HEK293T (cell line): Measurements from ENCODE around the gene DTD1.

Experiments
- BHLHE40 ChIP-seq: fragments of 450-650 bp; IDR thresholded peaks from 2 replicates; pipeline ENCODE4 v1.6.1; 2016; ENCODE audit warnings: mild to moderate bottlenecking, moderate library complexity, borderline replicate concordance
- CTBP1 ChIP-seq: fragments of 450-650 bp; IDR thresholded peaks from 2 replicates; pipeline ENCODE4 v1.6.1; 2016; ENCODE audit warnings: borderline replicate concordance
- ELF4 ChIP-seq: fragments of 450-650 bp; IDR thresholded peaks from 2 replicates; pipeline ENCODE4 v1.6.1; 2017; ENCODE audit warnings: antibody characterized with exemption
- FOXA1 ChIP-seq: fragments of 450-650 bp; IDR thresholded peaks from 2 replicates; pipeline ENCODE4 v1.6.1; 2016; ENCODE audit warnings: mild to moderate bottlenecking
- FOXK2 ChIP-seq: fragments of 450-650 bp; IDR thresholded peaks from 2 replicates; pipeline ENCODE4 v1.6.1; 2016; ENCODE audit warnings: mild to moderate bottlenecking
- FOXM1 ChIP-seq: fragments of 450-650 bp; IDR thresholded peaks from 2 replicates; pipeline ENCODE4 v1.6.1; 2017; ENCODE audit warnings: mild to moderate bottlenecking, borderline replicate concordance
- HDGF ChIP-seq: fragments of 450-650 bp; IDR thresholded peaks from 2 replicates; pipeline ENCODE4 v1.6.1; 2017; ENCODE audit warnings: antibody characterized with exemption, borderline replicate concordance
- LEF1 ChIP-seq: fragments of 450-650 bp; IDR thresholded peaks from 2 replicates; pipeline ENCODE4 v1.6.1; 2017; ENCODE audit warnings: mild to moderate bottlenecking, borderline replicate concordance
- NFRKB ChIP-seq: fragments of 450-650 bp; IDR thresholded peaks from 2 replicates; pipeline ENCODE4 v1.6.1; 2016; ENCODE audit warnings: mild to moderate bottlenecking, moderate library complexity
- PKNOX1 ChIP-seq: fragments of 450-650 bp; IDR thresholded peaks from 2 replicates; pipeline ENCODE4 v1.6.1; 2016
- SP1 ChIP-seq: fragments of 450-650 bp; IDR thresholded peaks from 2 replicates; pipeline ENCODE4 v1.6.1; 2017
- SUZ12 ChIP-seq: fragments of 450-650 bp; IDR thresholded peaks from 2 replicates; pipeline ENCODE4 v1.6.1; 2016; ENCODE audit warnings: mild to moderate bottlenecking
- TARDBP ChIP-seq: fragments of 450-650 bp; IDR thresholded peaks from 2 replicates; pipeline ENCODE4 v1.6.1; 2016
- ZNF384 ChIP-seq: fragments of 450-650 bp; IDR thresholded peaks from 2 replicates; pipeline ENCODE4 v1.6.1; 2016

- TF ChIP-seq FOXK2 (no peak), BHLHE40 (no peak), FOXM1 (no peak), ZNF384 (no peak), LEF1 (no peak), SP1 (no peak), ELF4 (no peak), CTBP1 (no peak), TARDBP (no peak), PKNOX1 (no peak), SUZ12 (no peak), HDGF (no peak), FOXA1 (no peak), NFRKB (no peak)
These were observed 106.2 kb downstream of the DTD1 start for GRCh38 chr20:18694071-18694470.
